HepG2 (cell line): ENCODE data around the gene PRCD. TPM values are rescaled to one million over a fixed set of nuclear protein-coding genes. Genes with fewer than 3 reads are reported as not detected.

Experiments used
- CBX2 ChIP-seq, 2 experiments: fragments of 200-600 bp in 1 of 2; sonication (generic); formaldehyde crosslinking in 1 of 2; IDR thresholded peaks; 2 replicates each; pipeline versions ENCODE4 v1.7.0 to v1.8.1; 2018 to 2022; ENCODE audit warnings: low read depth in 2 of 2, low read length in 1 of 2, mild to moderate bottlenecking in 1 of 2, missing genetic modification reagents in 1 of 2
- DNMT3B ChIP-seq: conservative IDR thresholded peaks from 2 replicates; pipeline ENCODE4 v1.6.1; 2016; ENCODE audit warnings: missing biosample characterization, control low read depth
- E2F2 ChIP-seq: sonication (generic); formaldehyde crosslinking; IDR thresholded peaks from 2 replicates; pipeline ENCODE4 v1.4.0; 2020; ENCODE audit warnings: missing genetic modification reagents, borderline replicate concordance
- ELF1 ChIP-seq: sonication (generic); formaldehyde crosslinking; IDR thresholded peaks from 2 replicates; pipeline ENCODE4 v1.4.0; 2020; ENCODE audit warnings: missing genetic modification reagents
- FOXA3 ChIP-seq: IDR thresholded peaks from 2 replicates; pipeline ENCODE4 v1.6.1; 2016; ENCODE audit warnings: missing genetic modification reagents, missing compliant biosample characterization
- HIVEP1 ChIP-seq: sonication (generic); formaldehyde crosslinking; IDR thresholded peaks from 2 replicates; pipeline ENCODE4 v1.4.0; 2020; ENCODE audit warnings: mild to moderate bottlenecking, missing genetic modification reagents
- IKZF4 ChIP-seq: sonication (generic); formaldehyde crosslinking; IDR thresholded peaks from 2 replicates; pipeline ENCODE4 v1.5.1; 2020; ENCODE audit warnings: borderline replicate concordance, mild to moderate bottlenecking, low read depth, missing genetic modification reagents; ENCODE audit errors: not compliant biosample characterization
- IRF2 ChIP-seq: IDR thresholded peaks from 2 replicates; pipeline ENCODE4 v1.6.1; 2018; ENCODE audit warnings: missing genetic modification reagents, missing compliant biosample characterization
- POLR2AphosphoS5 ChIP-seq: IDR thresholded peaks from 2 replicates; pipeline ENCODE4 v1.6.1; 2012; ENCODE audit warnings: low read depth, low read length
- PRDM4 ChIP-seq: sonication (generic); formaldehyde crosslinking; IDR thresholded peaks from 2 replicates; pipeline ENCODE4 v1.9.0; 2021; ENCODE audit warnings: missing genetic modification reagents, borderline replicate concordance
- SOX13 ChIP-seq, 3 experiments: fragments of 450-650 bp in 1 of 3; sonication (generic) in 1 of 3; formaldehyde crosslinking in 1 of 3; IDR thresholded peaks in 2 of 3; conservative IDR thresholded peaks in 1 of 3; 2 replicates each; pipeline versions ENCODE4 v1.5.0 to v1.6.1; 2016 to 2020; ENCODE audit warnings: antibody characterized with exemption in 1 of 3, mild to moderate bottlenecking in 1 of 3, missing compliant biosample characterization in 1 of 3, missing genetic modification reagents in 1 of 3, moderate library complexity in 1 of 3
- TEAD3 ChIP-seq: optimal IDR thresholded peaks from 2 replicates; pipeline ENCODE3; 2016; ENCODE audit warnings: borderline replicate concordance
- THAP9 ChIP-seq: sonication (generic); formaldehyde crosslinking; IDR thresholded peaks from 2 replicates; pipeline ENCODE4; 2020; ENCODE audit warnings: missing genetic modification reagents, mild to moderate bottlenecking, borderline replicate concordance
- ZBTB33 ChIP-seq: sonication (generic); formaldehyde crosslinking; IDR thresholded peaks from 2 replicates; pipeline ENCODE4 v1.4.0; 2020; ENCODE audit warnings: missing genetic modification reagents
- ZBTB42 ChIP-seq: sonication (generic); formaldehyde crosslinking; IDR thresholded peaks from 2 replicates; pipeline ENCODE4 v1.5.0; 2020; ENCODE audit warnings: mild to moderate bottlenecking, missing genetic modification reagents
- ZKSCAN5 ChIP-seq: sonication (generic); formaldehyde crosslinking; IDR thresholded peaks from 2 replicates; pipeline ENCODE4 v1.5.1; 2020; ENCODE audit warnings: mild to moderate bottlenecking, missing genetic modification reagents
- ZNF234 ChIP-seq: sonication (generic); formaldehyde crosslinking; conservative IDR thresholded peaks from 2 replicates; pipeline ENCODE4 v1.5.1; 2020; ENCODE audit warnings: mild to moderate bottlenecking, missing genetic modification reagents
- ZNF382 ChIP-seq: sonication (generic); formaldehyde crosslinking; IDR thresholded peaks from 2 replicates; pipeline ENCODE4 v1.5.0; 2020; ENCODE audit warnings: missing genetic modification reagents, mild to moderate bottlenecking, borderline replicate concordance
- ZNF644 ChIP-seq: IDR thresholded peaks from 2 replicates; pipeline ENCODE4 v1.6.1; 2016; ENCODE audit warnings: low read depth
- ZNF670 ChIP-seq: sonication (generic); formaldehyde crosslinking; IDR thresholded peaks from 2 replicates; pipeline ENCODE4 v1.8.0; 2022; ENCODE audit warnings: mild to moderate bottlenecking, missing genetic modification reagents, borderline replicate concordance
- ZNF678 ChIP-seq: sonication (generic); formaldehyde crosslinking; IDR thresholded peaks from 2 replicates; pipeline ENCODE4 v1.4.0; 2020; ENCODE audit warnings: mild to moderate bottlenecking, missing genetic modification reagents
- polyA plus RNA-seq, 8 experiments: library from polyadenylated mRNA; depleted of rRNA in 3 of 8; stranded (reverse) in 7 of 8; unstranded in 1 of 8; fragments of >200 nt; fragmentation: Illumina TruSeq in 4 of 8; extraction: Trizol in 4 of 8; gene quantifications; 2 replicates each; pipeline versions ENCODE4 v1.2.1 to v1.2.3, GENCODE V29; 2011 to 2016; ENCODE audit warnings: low read depth in 4 of 8, missing spikeins in 1 of 8, mixed read lengths in 1 of 8; ENCODE audit not compliant: insufficient read depth in 1 of 8
- total RNA-seq, 5 experiments: library from RNA; depleted of rRNA; stranded (reverse); fragments of >200 nt; fragmentation: Illumina TruSeq; extraction: Trizol; gene quantifications; 2 replicates each; pipeline ENCODE4 v1.2.3, GENCODE V29; 2016; ENCODE audit warnings: low read depth in 1 of 5

PRCD gene
- total and polyA plus RNA-seq, 2 of the 13 experiments (the other 11 are each of a cell fraction or from before 2014, with no cell fraction given): 0.51 TPM; not detected in 1

GRCh38 chr17:76499267-76499667 is 40.6 kb upstream of the PRCD start (continued):
- peak; percentile 96 for TF ChIP-seq FOXA3 (CRISPR knock-in tag)
- no peak for TF ChIP-seq ZNF382 (CRISPR knock-in tag)
- TF ChIP-seq TEAD3 (CRISPR knock-in tag): peak; percentile 99
- peak; percentile 74 for TF ChIP-seq ZBTB33 (CRISPR knock-in tag)
- TF ChIP-seq POLR2AphosphoS5: peak; percentile 23; the same call in 1 of the 2 replicates
- TF ChIP-seq IRF2 (CRISPR knock-in tag): peak; percentile 68; the same call in 1 of the 2 replicates
- TF ChIP-seq PRDM4 (CRISPR knock-in tag): 0 out of 2 replicates have a peak, but pooled peaks have one; percentile 43
- 0 out of 2 replicates have a peak, but pooled peaks have one; percentile 44 for TF ChIP-seq E2F2 (CRISPR knock-in tag)
- peak; percentile 91; the same call in 1 of the 2 replicates for TF ChIP-seq DNMT3B (CRISPR knock-in tag)
- TF ChIP-seq CBX2 (IDR thresholded peaks at IDR 0.05; ENCODE audit: low read depth, low read length): no peak
- 0 out of 2 replicates have a peak, but pooled peaks have one; percentile 41 for TF ChIP-seq CBX2 (CRISPR knock-in tag; IDR thresholded peaks at IDR 0.05; ENCODE audit: low read depth)
- peak; percentile 36; the same call in 1 of the 2 replicates for TF ChIP-seq ZNF670 (CRISPR knock-in tag)
- peak; percentile 14; the same call in 1 of the 2 replicates for TF ChIP-seq ELF1 (CRISPR knock-in tag)
- TF ChIP-seq IKZF4: no peak
- peak; percentile 78; the same call in 1 of the 2 replicates for TF ChIP-seq SOX13 (IDR thresholded peaks at IDR 0.05)
- peak in 1 of 2 experiments; percentile 92; a peak in 2 of 4 replicates for TF ChIP-seq SOX13 (CRISPR knock-in tag; conservative IDR thresholded peaks at IDR 0.05 in 1 of 2, IDR thresholded peaks at IDR 0.05 in 1 of 2)
- no peak for TF ChIP-seq ZNF234
- no peak for TF ChIP-seq ZBTB42 (CRISPR knock-in tag)
- 0 out of 2 replicates have a peak, but pooled peaks have one; percentile 47 for TF ChIP-seq ZNF644 (CRISPR knock-in tag)
- TF ChIP-seq HIVEP1 (CRISPR knock-in tag): peak; percentile 88
- TF ChIP-seq ZKSCAN5 (CRISPR knock-in tag): peak; percentile 37; the same call in 1 of the 2 replicates
- no peak for TF ChIP-seq ZNF678
- TF ChIP-seq THAP9 (CRISPR knock-in tag): peak; percentile 37; the same call in 1 of the 2 replicates
